ENCODE results near the gene SPECC1. TPM values are rescaled to one million over a fixed set of nuclear protein-coding genes. Genes with fewer than 3 reads are reported as not detected.

Gene SPECC1
- total and polyA plus RNA-seq, 7 donors: 10.9 to 98.3 (median 43.5) TPM

DNA sequence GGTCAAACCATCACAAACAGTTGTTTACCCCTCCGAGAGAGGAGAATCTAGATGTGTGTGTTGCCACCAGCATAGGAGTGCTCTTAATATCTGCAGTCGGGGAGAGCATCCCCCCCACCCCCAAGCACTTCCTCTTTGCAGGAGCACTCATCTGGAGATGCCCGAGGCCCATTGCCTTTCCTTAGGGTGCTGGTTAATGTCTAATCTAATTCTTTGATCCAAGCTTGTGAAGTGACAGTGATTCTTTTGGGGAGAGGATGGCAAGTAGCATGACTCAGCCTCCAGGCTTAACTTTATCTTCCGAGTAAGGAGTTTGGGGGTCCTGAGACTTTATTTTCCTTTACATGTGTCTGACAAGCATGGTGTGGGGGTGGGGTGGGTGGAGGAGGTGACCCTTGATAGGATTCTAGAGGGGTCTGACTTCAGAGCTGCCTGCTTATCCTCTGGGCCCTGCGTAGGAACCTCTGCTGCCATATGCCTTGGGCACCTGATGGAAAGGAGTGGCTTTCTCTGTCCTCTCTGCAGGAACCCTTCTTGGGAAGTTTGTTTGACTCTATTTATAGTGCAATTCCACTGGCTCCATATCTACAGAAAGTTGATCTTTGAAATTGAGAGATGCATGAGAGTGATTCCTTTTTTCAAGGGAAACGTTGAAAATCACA, 207.1 kb downstream of the SPECC1 start:
- no peaks in the 10 kb centered on the region for H3K36me3 ChIP-seq
- 80 to 82% methylated on average over 6 of the region's 6 CpGs for WGBS, 2 donors
- TF ChIP-seq POLR2AphosphoS5 (IDR thresholded peaks at IDR 0.05) (no peak), POLR2A (IDR thresholded peaks at IDR 0.05) (no peak), EP300 (IDR thresholded peaks at IDR 0.05) (no peak)
- TF ChIP-seq, protein P1, sequence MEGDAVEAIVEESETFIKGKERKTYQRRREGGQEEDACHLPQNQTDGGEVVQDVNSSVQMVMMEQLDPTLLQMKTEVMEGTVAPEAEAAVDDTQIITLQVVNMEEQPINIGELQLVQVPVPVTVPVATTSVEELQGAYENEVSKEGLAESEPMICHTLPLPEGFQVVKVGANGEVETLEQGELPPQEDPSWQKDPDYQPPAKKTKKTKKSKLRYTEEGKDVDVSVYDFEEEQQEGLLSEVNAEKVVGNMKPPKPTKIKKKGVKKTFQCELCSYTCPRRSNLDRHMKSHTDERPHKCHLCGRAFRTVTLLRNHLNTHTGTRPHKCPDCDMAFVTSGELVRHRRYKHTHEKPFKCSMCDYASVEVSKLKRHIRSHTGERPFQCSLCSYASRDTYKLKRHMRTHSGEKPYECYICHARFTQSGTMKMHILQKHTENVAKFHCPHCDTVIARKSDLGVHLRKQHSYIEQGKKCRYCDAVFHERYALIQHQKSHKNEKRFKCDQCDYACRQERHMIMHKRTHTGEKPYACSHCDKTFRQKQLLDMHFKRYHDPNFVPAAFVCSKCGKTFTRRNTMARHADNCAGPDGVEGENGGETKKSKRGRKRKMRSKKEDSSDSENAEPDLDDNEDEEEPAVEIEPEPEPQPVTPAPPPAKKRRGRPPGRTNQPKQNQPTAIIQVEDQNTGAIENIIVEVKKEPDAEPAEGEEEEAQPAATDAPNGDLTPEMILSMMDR (IDR thresholded peaks at IDR 0.05): no peak
- no peak for DNase-seq
- H3K4me3 ChIP-seq: no peak overlapping the region
- no peaks in the 10 kb centered on the region for H3K9me3 ChIP-seq
- no peak overlapping the region for H3K27ac ChIP-seq
- intact Hi-C loops (cut with DNase I): no loop called here
- H3K27me3 ChIP-seq: no peaks in the 10 kb centered on the region
- H3K4me1 ChIP-seq: peaks cover 0 to 7% (median 0%) of the 10 kb centered on the region in 4 donors

DNA sequence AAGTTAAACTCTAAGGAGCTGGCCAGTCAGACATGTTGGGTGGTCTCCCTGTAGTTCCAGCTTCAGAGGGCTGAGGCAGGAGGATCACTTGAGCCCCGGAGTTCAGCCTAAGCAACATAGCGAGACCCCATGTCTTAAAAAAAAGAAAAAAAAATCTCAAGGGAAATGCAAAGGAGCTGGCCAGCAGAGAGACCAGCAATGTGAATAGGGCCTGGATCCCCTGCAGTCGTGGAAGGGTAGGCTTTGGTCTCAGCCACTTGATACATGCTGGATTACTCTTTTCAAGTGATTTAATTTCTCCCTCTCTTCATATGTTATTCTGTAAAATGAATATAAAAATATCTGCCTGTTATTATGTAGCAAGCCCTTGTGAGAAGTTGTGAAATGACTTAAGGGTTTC, 207.7 kb downstream of the SPECC1 start:
- H3K36me3 ChIP-seq: no peaks in the 10 kb centered on the region
- intact Hi-C loops (cut with DNase I): no loop called here
- no peak overlapping the region for H3K27ac ChIP-seq
- no peaks in the 10 kb centered on the region for H3K27me3 ChIP-seq
- H3K4me3 ChIP-seq: no peak overlapping the region
- 90 to 95% methylated on average over 3 of the region's 3 CpGs for WGBS, 2 donors
- H3K4me1 ChIP-seq: peaks cover 0 to 7% (median 0%) of the 10 kb centered on the region in 4 donors
- TF ChIP-seq POLR2AphosphoS5 (IDR thresholded peaks at IDR 0.05) (no peak), POLR2A (IDR thresholded peaks at IDR 0.05) (no peak), EP300 (IDR thresholded peaks at IDR 0.05) (no peak)
- TF ChIP-seq, protein P1 (IDR thresholded peaks at IDR 0.05): no peak
- no peak for DNase-seq
- no peaks in the 10 kb centered on the region for H3K9me3 ChIP-seq

DNA sequence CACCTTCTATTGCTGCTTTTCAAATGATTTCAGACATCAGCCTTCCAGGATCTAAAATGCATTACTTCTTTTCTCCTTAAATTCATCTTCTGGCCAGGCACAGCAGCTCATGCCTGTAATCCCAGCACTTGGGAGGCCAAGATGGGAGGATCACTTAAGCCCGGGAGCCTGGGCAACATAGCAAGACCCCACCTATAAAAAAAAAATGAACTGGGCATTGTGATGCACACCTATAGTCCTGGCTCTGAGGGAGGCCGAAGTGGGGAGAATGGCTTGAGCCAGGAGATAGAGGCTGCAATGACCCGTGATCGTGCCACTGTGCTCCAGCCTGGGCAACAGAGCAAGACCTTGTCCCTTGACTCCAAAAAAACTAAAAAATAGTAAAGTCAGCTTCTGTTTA, 208.5 kb downstream of the SPECC1 start:
- intact Hi-C loops (cut with DNase I): no loop called here

DNA sequence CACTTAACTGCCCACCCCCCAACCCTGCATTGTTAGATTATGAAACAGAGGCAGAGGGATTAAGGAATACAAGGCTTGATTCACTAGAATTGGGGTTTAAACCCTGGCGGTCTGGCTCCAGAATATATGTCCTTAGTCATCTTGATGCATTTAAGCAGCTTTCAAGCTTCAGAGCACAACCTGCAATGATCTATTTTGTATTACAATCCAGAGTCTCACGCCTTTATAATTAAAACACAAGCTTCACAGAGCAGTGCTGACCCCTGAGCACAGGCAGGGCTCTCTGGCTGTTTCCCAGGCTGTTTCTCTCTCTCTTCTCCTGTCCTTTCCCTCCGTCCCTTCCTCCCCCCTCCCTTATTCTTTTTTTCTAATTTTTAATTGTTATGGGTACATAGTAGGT, 209.1 kb downstream of the SPECC1 start:
- DNase-seq: no peak
- no peak for TF ChIP-seq POLR2A (IDR thresholded peaks at IDR 0.05)
- no peak for TF ChIP-seq POLR2AphosphoS5 (IDR thresholded peaks at IDR 0.05)
- TF ChIP-seq EP300 (IDR thresholded peaks at IDR 0.05): no peak
- TF ChIP-seq, protein P1 (IDR thresholded peaks at IDR 0.05): no peak
- H3K4me3 ChIP-seq: no peak overlapping the region
- intact Hi-C loops (cut with DNase I): no loop called here
- H3K27ac ChIP-seq: no peak overlapping the region
- H3K36me3 ChIP-seq: no peaks in the 10 kb centered on the region
- H3K4me1 ChIP-seq: peaks cover 0 to 7% (median 0%) of the 10 kb centered on the region in 4 donors
- H3K9me3 ChIP-seq: no peaks in the 10 kb centered on the region
- WGBS, 2 donors: 87 to 90% methylated on average over 3 of the region's 3 CpGs
- H3K27me3 ChIP-seq: no peaks in the 10 kb centered on the region

More for the DNA sequence above, 208.5 kb downstream of the SPECC1 start:
- Histone ChIP-seq H3K36me3 (no peaks in the 10 kb centered on the region), H3K27me3 (no peaks in the 10 kb centered on the region), H3K4me1 (peaks cover 0 to 7% (median 0%) of the 10 kb centered on the region in 4 donors), H3K27ac (no peak overlapping the region), H3K4me3 (no peak overlapping the region), H3K9me3 (no peaks in the 10 kb centered on the region)
- WGBS, 2 donors: 96 to 97% methylated on average over 4 of the region's 4 CpGs
- no peak for TF ChIP-seq EP300 (IDR thresholded peaks at IDR 0.05)
- no peak for TF ChIP-seq POLR2AphosphoS5 (IDR thresholded peaks at IDR 0.05)
- TF ChIP-seq, protein P1 (IDR thresholded peaks at IDR 0.05): no peak
- TF ChIP-seq POLR2A (IDR thresholded peaks at IDR 0.05): no peak
- no peak for DNase-seq

Data from sigmoid colon (tissue), 7 donors.